GM21529 (cell line): ENCODE data around the gene LGALS7B.
"Not testable (repeated sequence)": the region's sequence is repeated elsewhere in the genome, so short reads cannot be mapped to it uniquely, and the experiment has no call there.

Source experiments
- ATAC-seq: cut with Tn5 transposase; IDR thresholded peaks from one replicate; pipeline ENCODE4 v1.9.1; 2021; ENCODE audit not compliant: unreplicated experiment

LGALS7B gene

GRCh38 chr19:38816131-38816750 is 27.2 kb downstream of the LGALS7B start:
- ATAC-seq = no peak

GRCh38 chr19:38817081-38817480 is 28.1 kb downstream of the LGALS7B start:
- ATAC-seq = no peak

GRCh38 chr19:38819231-38819920 is 30.4 kb downstream of the LGALS7B start:
- no peak for ATAC-seq

GRCh38 chr19:38821230-38821825 is 32.3 kb downstream of the LGALS7B start:
- ATAC-seq = not testable (repeated sequence)

GRCh38 chr19:38825936-38826335 is 36.9 kb downstream of the LGALS7B start:
- ATAC-seq = not testable (repeated sequence)

- no peak for ATAC-seq
These were observed 38.0 kb downstream of the LGALS7B start for GRCh38 chr19:38826856-38827551.

GRCh38 chr19:38829203-38829602 is 40.2 kb downstream of the LGALS7B start:
- ATAC-seq = not testable (repeated sequence)

- no peak for ATAC-seq
These were observed 41.2 kb downstream of the LGALS7B start for GRCh38 chr19:38830039-38830733.

GRCh38 chr19:38831142-38831605 is 42.2 kb downstream of the LGALS7B start:
- ATAC-seq = peak; percentile 54

- ATAC-seq = no peak
These were observed 44.1 kb downstream of the LGALS7B start for GRCh38 chr19:38833092-38833425.

GRCh38 chr19:38834104-38834490 is 45.1 kb downstream of the LGALS7B start:
- ATAC-seq = no peak

GRCh38 chr19:38834590-38834989 is 45.6 kb downstream of the LGALS7B start:
- no peak for ATAC-seq

- ATAC-seq = no peak
These were observed 47.4 kb downstream of the LGALS7B start for GRCh38 chr19:38836159-38836982.

GRCh38 chr19:38836983-38837626 is 48.1 kb downstream of the LGALS7B start:
- ATAC-seq = no peak

- ATAC-seq = no peak
These were observed 48.7 kb downstream of the LGALS7B start for GRCh38 chr19:38837656-38838121.

- ATAC-seq = no peak
These were observed 49.4 kb downstream of the LGALS7B start for GRCh38 chr19:38838208-38838985.

- no peak for ATAC-seq
These were observed 50.2 kb downstream of the LGALS7B start for GRCh38 chr19:38838986-38839761.
